ENCODE measurements around the gene RNF213. TPM values are rescaled to one million over a fixed set of nuclear protein-coding genes. Genes with fewer than 3 reads are reported as not detected.

RNF213 gene
- total and polyA plus RNA-seq, 7 donors, result 7.8 to 138 (median 50.4) TPM

- no peaks in the 10 kb centered on the region for H3K27me3 ChIP-seq
- H3K36me3 ChIP-seq, result no peaks in the 10 kb centered on the region
- no peak overlapping the region for H3K4me3 ChIP-seq
- no peaks in the 10 kb centered on the region for H3K9me3 ChIP-seq
- TF ChIP-seq CTCF (IDR thresholded peaks at IDR 0.05) (no peak), POLR2A (IDR thresholded peaks at IDR 0.05) (no peak), EP300 (IDR thresholded peaks at IDR 0.05) (no peak), POLR2AphosphoS5 (IDR thresholded peaks at IDR 0.05) (no peak)
- no peak overlapping the region for H3K27ac ChIP-seq
- intact Hi-C loops (cut with DNase I), result no loop called here
- 92 to 93% methylated on average over 14 of the region's 14 CpGs for WGBS, 2 donors
- H3K4me1 ChIP-seq, result no peaks in the 10 kb centered on the region
- no peak for DNase-seq
These were observed 181.1 kb downstream of the RNF213 start for GRCh38 chr17:80441598-80442322.

DNA sequence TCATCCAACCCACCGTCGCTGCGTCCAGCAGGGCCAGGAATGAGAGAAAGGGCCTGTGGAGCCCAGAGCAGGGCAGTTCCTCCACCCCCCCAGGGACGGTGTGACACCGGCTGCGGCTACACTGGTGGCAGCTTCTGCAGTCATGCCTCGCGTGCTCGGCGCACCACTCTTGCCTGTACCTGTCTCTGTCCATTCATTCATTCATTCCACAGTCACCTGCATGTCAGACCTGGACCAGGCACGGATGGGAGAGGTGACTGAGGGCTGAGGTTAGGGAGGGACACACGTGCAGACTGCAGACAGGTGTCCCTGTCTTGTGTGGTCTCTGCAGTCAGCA is 181.6 kb downstream of the RNF213 start:
- DNase-seq, result no peak
- WGBS, 2 donors, result 88 to 92% methylated on average over 12 of the region's 12 CpGs
- intact Hi-C loops (cut with DNase I), result no loop called here
- no peaks in the 10 kb centered on the region for H3K9me3 ChIP-seq
- no peak overlapping the region for H3K27ac ChIP-seq
- no peaks in the 10 kb centered on the region for H3K4me1 ChIP-seq
- no peak for TF ChIP-seq EP300 (IDR thresholded peaks at IDR 0.05)
- no peaks in the 10 kb centered on the region for H3K36me3 ChIP-seq
- no peak overlapping the region for H3K4me3 ChIP-seq
- H3K27me3 ChIP-seq, result no peaks in the 10 kb centered on the region

GRCh38 chr17:80442764-80443163 is 182.1 kb downstream of the RNF213 start:
- intact Hi-C loops (cut with DNase I), result no loop called here
- WGBS, 2 donors, result 93 to 96% methylated on average over 3 of the region's 4 CpGs
- H3K36me3 ChIP-seq, result no peaks in the 10 kb centered on the region
- TF ChIP-seq EP300 (IDR thresholded peaks at IDR 0.05) (no peak), CTCF (IDR thresholded peaks at IDR 0.05) (no peak), POLR2A (IDR thresholded peaks at IDR 0.05) (no peak), POLR2AphosphoS5 (IDR thresholded peaks at IDR 0.05) (no peak)
- H3K4me1 ChIP-seq, result no peaks in the 10 kb centered on the region
- H3K9me3 ChIP-seq, result no peaks in the 10 kb centered on the region
- no peaks in the 10 kb centered on the region for H3K27me3 ChIP-seq
- no peak overlapping the region for H3K27ac ChIP-seq
- no peak for DNase-seq
- H3K4me3 ChIP-seq, result no peak overlapping the region

GRCh38 chr17:80443498-80443897 is 182.8 kb downstream of the RNF213 start:
- WGBS, 2 donors, result 48 to 54% methylated on average over 12 of the region's 12 CpGs
- no peaks in the 10 kb centered on the region for H3K4me1 ChIP-seq

More at GRCh38 chr17:80443498-80443897, 182.8 kb downstream of the RNF213 start:
- Histone ChIP-seq H3K36me3 (no peaks in the 10 kb centered on the region), H3K27ac (no peak overlapping the region), H3K4me3 (no peak overlapping the region), H3K9me3 (no peaks in the 10 kb centered on the region), H3K27me3 (no peaks in the 10 kb centered on the region)
- TF ChIP-seq POLR2A (IDR thresholded peaks at IDR 0.05), result no peak
- TF ChIP-seq CTCF (IDR thresholded peaks at IDR 0.05), result no peak
- TF ChIP-seq POLR2AphosphoS5 (IDR thresholded peaks at IDR 0.05), result no peak
- no peak for TF ChIP-seq EP300 (IDR thresholded peaks at IDR 0.05)
- intact Hi-C loops (cut with DNase I), result no loop called here
- no peak for DNase-seq
